T1000 (cell line): Measurements from ENCODE around the gene CADM1.

Experiments
- DNase-seq: peaks from one replicate; lab custom pipeline; 2025; ENCODE audit warnings: mixed read lengths; lab: John Stamatoyannopoulos, UW

The CADM1 gene

DNA sequence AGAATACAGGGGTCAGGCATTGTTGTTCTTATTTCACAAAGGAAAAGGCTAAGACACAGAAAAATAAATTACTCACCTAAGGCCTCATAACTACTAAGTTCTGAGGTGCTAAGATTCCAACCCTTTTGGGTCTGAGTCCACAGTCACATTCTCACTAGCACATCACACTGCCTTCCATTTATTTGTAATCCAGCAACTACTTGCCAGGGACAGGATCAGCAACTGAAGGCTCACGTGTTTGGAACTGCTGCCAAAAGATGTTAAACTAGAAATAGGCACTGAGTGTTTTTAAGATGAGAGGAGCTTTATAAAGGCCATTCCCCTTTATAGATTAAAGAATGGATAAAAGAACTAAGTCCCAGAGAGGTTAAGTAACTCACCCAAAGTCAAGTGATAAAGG is 58.0 kb downstream of the CADM1 start:
- DNase-seq, result no peak

- no peak for DNase-seq
Measured at GRCh38 chr11:115444542-115444941, 59.7 kb downstream of the CADM1 start.

DNA sequence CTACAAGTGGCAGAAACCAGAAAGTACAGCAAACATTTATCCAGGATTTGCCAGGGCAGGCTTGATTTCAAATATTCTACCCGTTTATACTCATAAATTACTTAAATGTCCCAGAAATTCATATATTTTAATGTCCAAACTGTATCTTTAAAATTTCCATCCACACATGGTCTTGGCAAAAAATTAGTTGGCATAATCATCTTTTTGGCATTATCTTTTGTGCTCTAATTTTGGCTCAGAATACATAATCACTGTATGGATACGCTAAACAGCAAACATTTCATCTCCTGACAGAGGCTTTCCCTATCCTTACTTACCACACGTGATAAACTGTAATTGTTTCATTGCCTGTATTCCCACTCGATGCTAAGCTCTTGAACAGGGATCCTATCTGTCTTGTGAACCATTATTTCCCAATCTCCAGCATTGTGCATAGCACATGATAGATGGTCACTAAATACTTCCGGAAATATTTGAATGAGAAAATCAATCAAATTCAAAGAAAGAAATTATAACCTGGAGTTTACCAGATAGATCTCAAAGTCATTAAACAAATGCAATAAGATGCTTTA is 64.2 kb downstream of the CADM1 start:
- DNase-seq, result no peak

GRCh38 chr11:115439385-115439784 is 64.8 kb downstream of the CADM1 start:
- DNase-seq, result no peak

DNA sequence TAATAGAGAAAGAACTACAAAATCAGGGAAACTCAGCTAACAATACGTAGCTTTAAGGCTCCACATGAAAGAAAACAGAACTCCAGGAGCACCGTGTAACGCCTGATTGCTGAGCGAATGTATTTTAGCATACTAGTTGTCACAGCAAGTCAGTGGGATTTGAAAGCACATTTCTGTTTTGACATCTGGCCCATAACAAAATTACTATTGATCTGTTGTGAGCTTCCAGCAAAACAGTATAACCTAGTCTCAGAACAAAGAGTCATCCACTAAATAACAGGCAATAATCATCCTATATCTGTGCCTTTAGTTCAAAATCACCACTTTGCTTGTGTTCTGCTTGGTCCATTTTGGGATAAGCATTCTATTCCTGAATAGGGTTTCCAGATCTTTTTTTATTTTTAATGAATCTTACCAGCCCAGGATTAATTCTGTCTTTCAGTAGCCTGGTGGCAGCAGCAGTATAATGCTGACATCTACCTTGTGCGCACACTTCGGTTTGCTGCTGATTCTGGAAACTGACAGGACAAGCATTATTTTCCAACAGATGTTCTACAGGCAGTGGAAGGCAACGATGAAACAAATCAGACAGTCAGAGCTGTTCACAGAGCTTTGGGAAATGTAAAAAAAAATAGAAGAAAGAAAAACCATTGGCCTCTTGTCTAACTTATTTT is 66.2 kb downstream of the CADM1 start:
- no peak for DNase-seq

- no peak for DNase-seq
Measured at GRCh38 chr11:115430345-115430744, 73.9 kb downstream of the CADM1 start.

GRCh38 chr11:115428306-115428705 is 75.9 kb downstream of the CADM1 start:
- no peak for DNase-seq

DNA sequence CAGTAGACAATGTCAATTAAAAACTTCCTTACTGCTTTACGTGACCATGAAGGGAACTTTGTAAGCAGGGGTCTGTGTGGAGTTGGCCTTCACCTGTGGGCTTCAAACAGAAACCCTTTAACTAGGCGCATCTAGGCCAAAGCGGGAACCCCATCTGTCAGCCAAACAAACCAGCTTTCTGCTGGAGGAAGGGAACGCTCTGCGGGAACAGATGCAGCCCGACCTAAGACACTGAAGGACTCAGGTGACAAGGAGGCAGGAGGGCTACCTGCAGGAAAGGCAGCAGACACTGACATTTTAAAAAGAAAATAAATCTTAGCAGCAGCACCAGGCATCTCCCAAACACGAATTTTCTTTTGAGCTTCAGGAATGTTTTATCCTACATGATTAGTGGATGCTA is 78.4 kb downstream of the CADM1 start:
- DNase-seq, result no peak

DNA sequence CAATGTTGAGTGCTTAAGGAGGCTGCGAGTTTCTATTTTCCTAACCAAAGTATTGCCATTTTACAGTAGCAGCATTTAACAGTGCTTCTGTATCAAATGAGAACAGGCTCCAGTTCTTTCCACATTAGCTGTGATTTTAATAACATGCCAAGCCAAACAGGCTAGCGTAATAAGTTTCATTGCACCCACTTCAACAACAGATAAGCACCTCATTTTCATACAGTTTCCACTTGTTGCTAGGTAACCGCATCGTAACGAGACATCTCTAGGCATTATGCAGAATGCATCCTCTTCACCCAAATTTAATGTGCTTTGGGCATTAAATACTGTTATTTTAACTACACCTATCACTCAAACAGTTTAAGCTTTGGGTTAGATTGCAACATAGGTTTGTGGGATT is 79.0 kb downstream of the CADM1 start:
- DNase-seq, result no peak

- no peak for DNase-seq
Measured at GRCh38 chr11:115423728-115424459, 80.3 kb downstream of the CADM1 start.

- no peak for DNase-seq
Measured at GRCh38 chr11:115421992-115422689, 82.1 kb downstream of the CADM1 start.

GRCh38 chr11:115421352-115421991 is 82.7 kb downstream of the CADM1 start:
- DNase-seq, result no peak

DNA sequence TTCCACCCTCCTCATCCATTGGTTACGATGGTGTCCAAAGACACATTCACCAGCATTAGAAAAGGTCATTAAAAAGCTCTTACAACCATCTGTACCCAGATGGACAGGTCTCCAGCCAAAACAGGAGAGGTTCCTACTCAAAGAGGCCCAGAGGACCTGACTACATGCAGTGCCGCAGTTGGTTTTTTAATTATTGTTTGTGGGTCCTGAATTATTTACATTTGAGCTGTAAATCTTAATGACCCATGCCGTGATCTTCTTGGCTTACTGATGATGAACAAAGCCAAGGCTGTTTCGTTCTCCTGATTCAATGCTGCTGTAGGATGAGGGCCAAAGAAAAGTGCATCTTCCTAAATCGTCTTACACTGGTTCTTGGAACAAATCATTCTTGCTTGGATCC is 83.7 kb downstream of the CADM1 start:
- no peak for DNase-seq

DNA sequence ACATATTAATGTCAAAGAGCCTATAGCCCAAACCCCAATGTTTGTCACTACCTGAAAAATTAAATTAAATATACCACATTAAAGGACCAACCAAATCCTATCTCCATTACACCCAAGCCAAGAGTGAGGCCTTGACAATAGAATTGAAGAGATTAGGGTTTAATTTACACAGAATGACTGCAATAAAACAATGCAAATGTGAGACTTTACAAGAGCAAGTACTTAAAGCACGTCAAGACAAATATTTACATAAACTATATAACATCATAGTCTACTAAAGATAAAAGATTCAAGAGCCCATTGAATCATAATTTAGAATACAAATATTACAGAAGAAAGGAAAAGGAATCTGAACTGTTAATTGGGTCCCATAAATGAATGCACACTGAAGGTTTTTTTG is 85.6 kb downstream of the CADM1 start:
- DNase-seq, result no peak

DNA sequence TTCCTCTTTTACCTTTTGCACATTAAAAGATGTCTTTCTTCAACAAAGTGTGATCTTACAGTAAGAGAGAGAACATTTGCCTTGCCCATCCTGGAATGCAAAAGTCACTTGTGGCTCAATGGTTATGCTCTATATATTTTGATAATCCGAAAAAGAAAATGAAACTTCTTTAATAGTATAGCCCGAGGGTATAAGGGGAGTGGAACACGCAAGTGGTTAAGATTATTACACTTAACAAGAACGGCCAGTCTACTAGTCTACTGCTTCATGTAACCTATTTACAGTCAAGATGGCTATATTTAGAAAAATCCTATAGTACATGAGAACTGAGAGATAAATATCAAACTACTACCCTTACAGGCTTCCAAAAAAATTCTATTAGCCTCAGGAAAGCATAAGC is 86.1 kb downstream of the CADM1 start:
- DNase-seq, result no peak

DNA sequence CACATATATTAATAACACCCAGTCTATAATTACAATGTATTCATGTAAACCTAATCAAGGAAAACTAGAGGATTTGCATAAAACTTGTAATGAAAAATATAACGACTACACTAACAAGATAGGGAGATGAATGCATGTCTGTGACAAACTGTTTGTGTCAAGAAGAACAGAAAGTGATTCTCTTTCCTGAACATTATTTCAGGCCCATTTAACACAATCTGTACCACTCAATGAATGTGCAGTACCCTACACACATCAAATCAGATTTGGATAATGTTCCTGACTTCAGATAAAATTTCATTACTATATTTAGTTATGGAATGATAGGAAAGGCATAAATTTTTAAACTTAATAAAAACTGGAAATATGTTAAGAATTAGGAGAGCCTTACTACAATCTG is 93.1 kb downstream of the CADM1 start:
- no peak for DNase-seq

DNA sequence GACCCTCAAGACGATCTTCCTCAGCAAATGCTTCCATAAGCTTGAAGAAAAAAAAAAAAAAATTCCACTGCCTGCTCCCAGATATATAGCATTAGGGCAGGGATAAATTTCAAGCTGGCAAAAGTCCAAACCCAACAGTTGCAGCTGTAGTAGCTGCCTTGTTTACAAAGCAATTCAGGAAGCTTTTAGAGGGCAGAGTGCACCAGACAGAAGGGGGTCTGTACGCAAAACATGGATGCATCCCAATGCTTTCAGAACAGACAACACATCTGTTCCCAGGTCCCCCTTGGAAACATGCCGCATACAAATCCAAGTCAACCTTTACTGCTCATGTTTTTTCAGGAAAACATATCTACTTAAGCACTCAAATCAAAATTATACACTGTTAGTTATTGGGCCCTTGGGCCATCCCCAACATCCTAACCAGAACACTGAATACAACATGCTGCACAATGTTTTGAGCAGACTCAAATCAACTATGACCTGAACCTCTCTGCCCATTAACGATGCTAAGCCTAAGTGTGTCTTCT is 94.5 kb downstream of the CADM1 start:
- no peak for DNase-seq

GRCh38 chr11:115409116-115409670 is 95.0 kb downstream of the CADM1 start:
- no peak for DNase-seq

DNA sequence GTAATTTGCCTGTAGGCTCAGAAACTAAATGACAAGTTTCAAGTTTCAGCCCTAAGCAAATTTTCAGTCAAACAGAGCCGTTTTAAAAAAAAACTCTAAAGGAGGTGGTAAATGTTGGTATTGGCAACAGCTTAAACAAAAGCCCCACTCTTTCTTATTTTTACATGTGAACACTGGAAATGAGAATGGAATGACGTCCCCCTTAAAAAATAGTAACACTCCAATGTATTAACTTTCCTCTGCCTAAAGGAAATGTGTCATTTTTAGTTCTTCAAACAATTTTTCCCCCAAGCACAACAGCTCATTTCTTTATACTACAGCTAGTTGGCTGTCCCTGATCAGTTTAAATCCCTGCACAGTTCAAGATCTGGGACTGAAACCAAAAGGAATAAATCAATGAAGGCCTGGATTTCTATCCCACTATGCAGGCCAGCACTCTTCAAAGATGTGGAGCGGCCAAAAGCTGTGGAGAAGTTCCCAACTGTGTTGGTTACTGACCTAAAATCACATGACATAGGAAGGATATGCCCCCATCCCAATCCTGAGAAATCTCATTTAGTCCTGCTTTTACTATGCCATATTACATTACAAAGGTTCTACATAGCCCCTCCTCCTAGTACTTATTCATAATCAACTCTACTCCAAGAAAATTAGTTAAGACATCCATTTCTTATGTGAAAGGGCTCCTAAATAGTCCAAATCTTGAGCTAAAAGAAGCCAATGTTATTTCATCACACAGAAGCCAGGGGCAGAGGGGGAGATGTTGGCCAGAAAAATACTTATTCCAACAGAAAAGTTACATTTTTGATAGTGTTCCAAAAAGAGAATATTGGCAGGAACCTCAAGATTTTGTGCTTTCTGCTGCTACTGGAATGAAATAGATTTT is 95.9 kb downstream of the CADM1 start:
- DNase-seq, result no peak

GRCh38 chr11:115407496-115407895 is 96.7 kb downstream of the CADM1 start:
- DNase-seq, result no peak

- no peak for DNase-seq
Measured at GRCh38 chr11:115406404-115406803, 97.8 kb downstream of the CADM1 start.
